ENCODE data around the gene SNAP29.

- TF ChIP-seq POLR2AphosphoS5 (IDR thresholded peaks at IDR 0.05; ENCODE audit: low read depth, low read length) (no peak), TAF1 (IDR thresholded peaks at IDR 0.05; ENCODE audit: borderline replicate concordance, low read depth, low read length) (no peak)
These were observed 40.3 kb upstream of the SNAP29 start for GRCh38 chr22:20818471-20818870.

Measured in GM12892 (cell line).